Inferior parietal cortex (tissue), 1 donor: ENCODE data around the gene SNX10.

ENCODE experiments used
- DNase-seq: peaks from one replicate; pipeline ENCODE4 v3.0.0-alpha.2; 2016; ENCODE audit errors: extremely low spot score

Gene SNX10

DNA sequence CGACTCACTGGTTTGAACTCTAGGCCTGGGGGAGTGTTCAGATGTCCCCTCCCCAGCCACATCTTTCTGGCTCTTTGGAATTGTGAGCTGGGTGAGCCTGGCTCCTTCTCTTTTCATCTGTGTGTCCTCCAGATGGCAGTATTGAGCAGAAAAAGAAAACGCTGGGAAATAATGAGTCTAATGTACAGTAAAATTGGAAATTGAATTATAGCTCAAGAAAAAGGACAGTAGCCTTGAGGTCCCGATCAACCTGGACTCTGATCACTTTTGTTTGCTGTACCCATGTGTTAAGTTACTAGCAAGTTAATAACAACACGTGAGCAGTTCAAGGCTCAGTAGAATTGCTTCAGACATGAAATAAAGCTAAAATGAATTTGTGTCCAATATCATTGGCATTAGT is 77.9 kb downstream of the SNX10 start:
- DNase-seq = peak; percentile 88

DNA sequence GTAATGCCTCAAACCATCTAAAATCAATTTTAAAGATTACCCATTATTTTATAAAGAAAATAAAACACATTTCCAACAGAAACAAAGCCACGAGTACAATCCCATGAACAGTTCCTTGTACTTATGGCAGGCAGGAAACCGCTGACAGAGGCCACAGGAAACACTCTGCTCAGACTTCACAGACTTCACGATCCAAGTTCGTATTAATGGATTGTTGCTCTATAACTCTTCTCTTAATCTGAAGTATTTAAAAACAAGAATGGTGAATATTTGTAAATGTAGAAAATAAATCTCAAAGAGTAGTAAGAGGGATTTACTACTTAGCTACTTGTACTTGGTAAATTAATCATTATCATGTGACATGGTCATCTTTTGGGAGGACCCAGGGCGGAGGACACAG is 78.3 kb downstream of the SNX10 start:
- no peak for DNase-seq

DNA sequence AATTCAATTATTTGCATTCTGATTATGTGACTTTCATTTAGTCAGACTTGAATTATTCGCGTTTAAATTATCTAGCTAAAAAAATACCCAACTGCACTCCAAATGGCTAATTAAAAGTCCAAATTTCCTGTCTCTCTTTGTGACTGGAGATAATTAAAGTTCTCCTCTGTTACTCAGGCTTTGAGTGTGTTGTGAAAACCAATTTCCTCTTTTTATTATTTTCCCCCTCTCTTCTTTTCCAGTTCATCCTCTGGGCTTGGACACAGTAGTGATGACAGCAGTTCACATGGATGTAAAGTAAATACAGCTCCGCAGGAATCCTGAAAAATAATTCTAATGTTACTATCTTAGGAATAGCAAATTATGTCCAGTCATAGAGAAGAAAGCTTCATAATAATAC is 80.6 kb downstream of the SNX10 start:
- DNase-seq = no peak

DNA sequence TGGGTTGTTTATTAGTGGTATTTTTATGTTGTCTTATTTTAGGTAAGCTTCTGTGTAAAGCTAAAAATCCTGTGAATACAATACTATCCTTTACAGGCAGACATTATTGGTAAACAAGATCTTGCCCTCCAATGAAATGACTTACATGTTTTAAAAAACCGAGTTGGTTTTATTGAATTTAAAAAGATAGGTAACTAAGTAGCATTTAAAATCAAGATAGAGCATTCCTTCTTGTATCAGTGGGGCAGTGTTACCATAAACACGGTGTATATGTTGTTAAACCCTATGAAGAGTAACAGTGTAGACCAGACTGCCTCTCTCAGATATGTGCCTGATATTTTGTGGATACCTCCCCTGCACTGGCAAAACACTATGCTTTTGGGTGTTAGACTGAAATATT is 81.0 kb downstream of the SNX10 start:
- no peak for DNase-seq

DNA sequence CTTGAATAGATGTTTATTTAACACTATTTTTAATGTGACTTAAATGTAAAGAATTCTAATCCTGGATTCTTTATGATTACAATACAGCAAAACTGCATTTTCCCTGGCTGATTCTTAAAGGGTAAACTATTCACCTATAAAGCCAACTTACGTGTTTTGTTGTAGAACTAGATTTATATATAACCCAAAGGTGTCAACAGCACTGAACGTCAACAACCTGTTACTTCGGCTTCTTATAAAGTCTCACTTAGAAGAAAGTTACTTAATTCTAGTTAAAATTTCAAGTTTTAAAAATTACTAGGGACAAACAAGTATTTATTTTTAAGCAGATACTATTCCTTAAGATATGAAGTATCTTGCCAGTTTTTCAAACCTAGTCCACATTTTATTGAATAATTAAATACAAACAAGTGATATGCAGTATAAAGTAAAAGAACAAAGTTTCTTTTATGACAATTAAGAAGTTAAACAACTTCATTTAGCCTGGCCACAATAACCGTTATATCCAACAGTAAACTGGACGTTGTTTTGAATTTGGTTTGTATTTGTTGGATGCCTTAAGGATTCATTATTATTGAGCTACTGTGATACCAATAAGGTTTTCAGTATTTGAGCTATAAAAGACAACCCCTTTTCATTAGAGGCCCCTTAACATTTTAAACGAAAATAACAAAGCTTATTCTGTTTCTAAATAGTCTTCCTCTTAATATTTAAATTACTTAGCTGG is 83.1 kb downstream of the SNX10 start:
- no peak for DNase-seq

DNA sequence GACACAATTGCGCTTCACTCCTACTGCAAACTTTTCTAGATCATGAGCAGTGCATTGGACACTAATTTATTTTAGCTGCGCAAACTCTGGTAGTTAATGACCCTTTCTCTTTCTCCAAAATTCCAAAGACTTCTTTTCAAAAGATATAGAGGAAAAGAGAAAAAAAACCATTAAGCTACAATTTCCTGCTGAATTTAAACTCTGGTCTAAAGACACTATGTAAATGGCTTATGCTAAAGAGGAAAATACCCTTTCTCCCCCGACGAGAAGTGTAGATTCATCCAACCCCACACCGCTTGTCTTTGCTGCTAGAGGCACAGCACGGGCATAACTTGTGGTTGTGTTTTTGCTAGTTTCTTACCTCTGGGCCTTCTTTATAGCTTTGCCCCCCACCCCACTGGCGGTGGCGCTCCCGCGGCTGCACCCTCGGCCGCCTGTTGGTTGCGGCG is 84.1 kb downstream of the SNX10 start:
- DNase-seq = no peak

DNA sequence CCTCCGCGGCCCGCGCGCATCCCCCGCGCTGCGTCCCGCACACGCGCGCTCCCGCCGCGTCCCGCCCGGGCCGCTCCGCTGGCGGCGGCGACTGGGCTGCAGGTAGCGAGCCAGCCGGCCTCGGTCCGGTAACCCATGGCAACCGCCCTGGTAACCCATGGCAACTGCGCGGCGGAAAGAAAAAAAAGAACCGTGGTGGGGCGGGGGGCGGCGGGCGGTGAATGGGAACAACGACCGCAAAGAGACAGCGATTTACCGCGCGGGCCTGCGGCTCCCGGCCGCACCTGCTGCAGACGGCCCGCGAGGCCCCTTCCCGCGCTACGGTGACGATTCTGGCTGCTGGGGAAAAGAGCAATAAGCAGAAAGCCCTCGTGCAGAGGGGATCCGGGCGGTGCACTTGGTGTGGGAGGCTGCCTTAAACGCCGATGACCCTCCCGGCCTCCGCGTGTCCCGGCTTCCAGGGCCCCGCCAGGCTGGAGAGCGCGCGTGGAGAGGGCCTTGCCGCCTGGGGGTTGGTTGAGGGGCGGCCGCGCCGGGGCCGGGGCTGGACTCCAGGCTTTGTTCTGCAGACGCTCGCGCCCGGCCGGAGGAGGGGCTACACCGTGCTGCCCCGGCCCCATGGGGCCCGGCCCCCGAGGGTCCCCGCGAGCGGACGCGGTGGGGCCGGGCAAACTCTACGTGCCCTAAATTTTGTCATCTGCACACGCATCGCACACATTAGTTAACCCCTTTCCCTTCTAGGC is 84.7 kb downstream of the SNX10 start:
- DNase-seq = no peak

DNA sequence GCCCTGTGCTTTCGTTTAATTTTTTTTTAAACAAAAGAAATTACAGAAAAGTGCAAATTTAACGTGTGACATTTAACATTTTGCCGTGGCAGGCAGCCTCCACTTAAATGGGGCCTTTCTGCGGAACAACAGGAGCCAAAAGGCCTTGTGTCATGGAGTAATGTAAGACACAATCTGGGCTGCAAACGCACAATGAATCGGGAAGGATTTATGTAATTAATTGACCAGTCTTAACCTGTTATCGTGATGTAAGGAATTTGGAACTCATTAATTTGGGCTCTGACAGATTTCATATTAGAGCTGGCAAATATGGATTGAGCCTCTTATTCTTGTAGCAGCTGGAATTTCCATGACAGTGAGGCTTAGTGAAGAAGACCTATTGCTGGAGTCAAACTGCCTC is 86.4 kb downstream of the SNX10 start:
- DNase-seq = no peak

DNA sequence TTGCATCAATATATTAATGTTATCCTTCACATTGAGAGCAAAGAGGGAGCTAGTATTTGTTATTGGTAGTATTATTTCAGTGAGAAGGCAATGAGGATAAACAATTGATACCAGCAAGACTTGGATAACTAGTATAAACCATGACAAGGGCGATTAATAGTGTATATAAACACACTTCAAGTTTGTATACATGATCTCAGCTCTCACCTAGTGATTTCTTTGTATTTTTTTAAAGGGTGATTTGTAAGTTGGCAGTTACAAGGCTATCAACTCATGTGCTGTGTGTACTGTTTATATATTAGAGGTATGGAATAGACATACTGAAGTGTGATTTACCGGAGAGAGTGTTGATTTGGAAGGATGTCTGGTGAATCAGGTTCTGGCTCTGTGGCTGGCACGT is 88.0 kb downstream of the SNX10 start:
- DNase-seq = no peak

DNA sequence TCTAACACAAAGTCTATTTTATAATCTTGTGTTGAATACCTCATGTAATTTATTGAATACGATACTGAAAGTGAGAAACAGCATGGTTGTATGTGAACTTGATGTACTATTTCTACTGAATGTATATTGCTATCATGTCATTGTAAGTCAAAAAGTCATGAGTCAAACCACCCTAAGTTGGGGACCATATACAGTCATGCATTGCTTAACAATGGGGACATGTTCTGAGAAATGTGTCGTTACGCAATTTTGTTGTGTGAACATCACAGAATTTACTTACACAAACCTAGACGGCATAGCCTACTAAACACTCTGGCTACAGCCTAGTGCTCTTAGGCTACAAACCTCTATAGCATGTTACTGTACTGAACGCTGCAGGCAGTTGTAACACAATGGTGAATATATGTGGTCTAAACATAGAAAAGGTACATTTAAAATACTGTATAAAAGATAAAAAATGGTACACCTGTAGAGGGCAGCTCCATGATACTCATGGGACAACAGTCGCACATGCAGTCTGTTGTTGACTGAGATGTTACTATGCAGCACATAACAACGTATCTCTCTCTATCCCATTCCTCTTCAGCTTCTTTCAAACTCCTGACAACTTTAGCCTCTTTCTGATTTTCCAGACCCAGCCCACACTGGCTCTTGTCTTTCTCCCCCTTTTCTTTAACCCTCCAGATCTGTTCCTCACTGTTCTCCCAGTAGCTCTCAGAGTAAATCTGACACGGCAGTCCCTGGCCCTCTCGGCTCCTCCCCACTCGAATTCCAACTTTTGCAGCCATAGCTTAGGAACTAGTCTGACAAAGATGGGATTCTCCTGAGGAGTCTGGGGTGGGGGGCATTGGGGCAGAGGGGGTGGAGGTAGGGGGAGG is 90.1 kb downstream of the SNX10 start:
- DNase-seq = no peak

DNA sequence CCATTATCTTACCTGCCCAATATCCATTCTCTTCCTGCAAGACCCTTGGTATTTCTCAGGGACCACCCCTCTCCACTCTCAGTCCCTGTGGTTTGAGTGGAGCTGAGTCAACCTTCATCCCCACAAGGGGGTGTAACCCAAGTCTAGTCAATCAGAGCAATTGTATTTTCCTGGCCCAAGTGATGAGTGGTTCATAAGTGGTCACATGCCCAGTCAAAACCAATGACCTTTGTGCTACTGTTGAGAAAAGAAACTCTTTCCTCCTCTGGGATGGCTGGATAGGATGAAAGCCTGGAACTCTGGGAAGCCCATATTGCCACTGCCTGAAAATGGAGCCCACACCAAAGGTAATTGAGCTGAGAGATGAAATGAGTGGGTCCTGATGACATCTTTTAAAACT is 93.6 kb downstream of the SNX10 start:
- no peak for DNase-seq

DNA sequence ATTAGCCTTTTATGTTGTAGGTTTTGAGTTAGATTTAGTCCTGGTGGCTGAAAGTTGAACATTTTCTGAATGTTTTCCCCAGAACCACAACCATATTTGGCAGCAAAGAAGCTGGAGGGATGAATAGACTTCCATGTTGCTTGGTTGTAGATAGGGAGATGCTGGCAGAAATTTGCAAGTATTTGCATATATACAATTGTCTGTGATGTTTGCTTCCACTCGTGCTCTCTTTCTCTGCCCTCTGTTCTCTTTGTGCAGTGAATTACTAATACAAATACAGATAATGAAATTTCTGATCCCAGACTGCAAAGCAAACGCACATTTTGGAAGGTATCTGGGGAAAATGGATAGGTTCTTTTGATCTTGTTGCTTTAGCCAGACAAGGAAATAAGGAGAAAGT is 96.1 kb downstream of the SNX10 start:
- no peak for DNase-seq

DNA sequence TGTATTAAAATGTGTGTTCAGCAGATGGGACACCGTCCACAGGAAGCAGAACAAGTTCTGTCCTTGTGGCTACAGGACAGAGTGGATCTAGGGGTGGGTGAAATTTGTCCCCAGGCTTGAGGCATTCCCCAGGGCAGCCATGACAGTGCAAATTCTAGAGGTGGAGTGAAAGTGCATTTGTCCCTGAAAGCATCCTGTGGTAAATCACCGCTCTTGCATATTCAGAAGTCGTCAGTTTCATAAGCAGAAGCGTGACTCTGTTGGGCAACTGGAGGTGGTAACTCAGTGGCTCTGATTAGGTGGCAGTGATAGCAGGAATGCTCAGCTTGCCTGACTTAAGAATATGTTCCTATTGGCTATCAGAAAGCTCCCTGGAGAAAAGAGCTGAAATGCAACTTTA is 96.6 kb downstream of the SNX10 start:
- DNase-seq = no peak

DNA sequence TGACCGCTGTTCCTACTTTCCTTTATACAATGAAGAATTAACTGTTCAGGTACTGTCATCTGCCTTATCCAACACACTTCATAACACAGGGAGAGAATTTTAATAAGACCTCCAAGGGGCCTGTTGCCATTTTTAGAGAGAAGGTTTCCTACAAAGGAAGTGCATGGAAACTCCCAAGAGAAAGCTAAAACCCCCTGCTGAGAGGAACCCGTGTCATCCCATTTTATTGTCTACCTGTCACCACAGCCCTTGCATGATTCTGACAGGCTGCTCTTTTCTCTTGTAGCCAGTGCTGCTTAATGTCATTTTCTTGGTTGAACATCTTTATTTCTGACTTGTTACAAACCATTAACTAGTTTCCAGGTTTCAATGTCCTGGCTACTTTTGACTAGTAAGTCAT is 98.4 kb downstream of the SNX10 start:
- no peak for DNase-seq

DNA sequence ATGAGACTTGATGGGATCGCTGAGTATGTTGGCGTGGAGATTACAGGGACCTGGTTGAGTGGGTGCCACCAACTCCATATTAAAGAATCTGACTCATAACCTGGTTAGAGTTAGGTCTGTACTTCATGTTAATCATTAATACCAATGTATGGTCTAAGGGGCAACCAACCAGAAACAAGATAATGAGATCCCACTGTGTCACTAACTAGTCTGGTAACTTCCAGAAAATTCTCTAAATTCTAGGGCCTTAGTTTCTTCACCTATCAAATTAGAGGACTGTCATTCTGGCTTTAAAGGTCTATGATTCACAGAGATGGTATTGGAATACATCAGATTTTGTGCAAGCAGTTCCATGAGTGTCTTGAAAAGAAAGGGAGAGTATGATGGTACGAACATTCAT is 102.2 kb downstream of the SNX10 start:
- no peak for DNase-seq

DNA sequence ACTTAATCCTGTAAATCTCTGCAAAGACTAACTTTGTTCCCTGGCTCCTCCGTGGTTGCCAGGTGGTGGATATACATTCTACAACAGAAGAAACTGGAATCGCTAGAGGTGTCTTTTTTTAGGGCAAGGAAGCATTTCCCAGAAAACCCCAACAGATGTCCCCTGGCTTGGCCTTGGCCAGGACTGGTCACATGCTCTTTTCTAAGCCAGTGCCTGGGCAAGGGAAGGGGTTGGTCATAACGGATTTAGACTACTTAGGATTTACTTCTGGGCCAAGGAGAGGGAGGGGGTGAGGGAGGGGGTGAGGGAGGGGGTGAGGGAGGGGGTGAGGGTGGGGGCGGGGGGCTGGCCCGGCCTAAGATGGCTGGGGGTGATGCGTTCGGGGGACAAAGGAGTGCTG is 105.7 kb downstream of the SNX10 start:
- no peak for DNase-seq

DNA sequence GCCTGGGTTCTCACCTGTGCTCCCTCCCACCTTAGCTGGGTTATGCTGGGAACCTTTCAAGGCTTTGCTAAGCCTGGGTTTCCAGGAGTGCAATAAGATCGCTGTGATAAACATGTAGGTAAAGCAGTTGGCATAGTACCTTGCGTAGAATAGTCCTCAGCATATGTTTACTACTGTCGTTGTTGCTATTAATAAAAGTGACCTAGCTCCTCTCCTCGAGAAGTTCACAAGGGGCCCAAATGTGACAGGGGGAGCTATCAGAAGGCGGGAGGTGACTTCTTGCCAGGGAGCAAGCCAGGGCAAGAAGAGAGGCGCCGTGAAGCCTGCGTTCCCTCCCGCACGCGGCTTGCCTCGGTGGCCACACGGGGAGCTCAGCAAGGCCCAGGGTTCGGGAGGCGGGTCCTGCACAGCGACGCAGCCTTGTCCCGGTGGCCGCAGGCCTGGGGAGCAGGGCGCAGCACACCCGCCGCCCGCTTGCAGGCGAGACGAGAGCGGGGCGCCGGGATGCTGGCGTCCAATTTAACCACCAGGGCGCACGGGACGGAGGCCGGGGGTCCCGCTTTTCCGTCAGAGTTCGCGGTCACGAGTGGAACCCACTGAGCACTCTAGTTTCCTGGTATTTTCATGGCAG is 106.2 kb downstream of the SNX10 start:
- no peak for DNase-seq

DNA sequence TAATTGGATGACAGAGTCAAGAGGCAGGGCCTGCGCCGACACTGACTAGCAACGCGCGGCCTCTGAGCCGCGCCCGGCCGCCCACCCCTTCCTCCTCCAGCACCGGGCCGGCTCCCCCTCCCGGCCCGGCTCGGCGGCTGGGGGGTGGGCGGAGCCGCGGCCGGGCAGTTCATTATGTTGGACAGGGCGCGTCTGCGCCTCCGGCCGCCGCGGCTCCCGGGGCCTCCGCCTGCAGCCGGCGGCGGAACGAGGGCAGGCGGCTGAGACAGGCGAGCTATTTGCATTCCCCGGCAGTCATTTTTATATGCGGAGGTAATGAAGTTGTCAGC is 106.7 kb downstream of the SNX10 start:
- no peak for DNase-seq

DNA sequence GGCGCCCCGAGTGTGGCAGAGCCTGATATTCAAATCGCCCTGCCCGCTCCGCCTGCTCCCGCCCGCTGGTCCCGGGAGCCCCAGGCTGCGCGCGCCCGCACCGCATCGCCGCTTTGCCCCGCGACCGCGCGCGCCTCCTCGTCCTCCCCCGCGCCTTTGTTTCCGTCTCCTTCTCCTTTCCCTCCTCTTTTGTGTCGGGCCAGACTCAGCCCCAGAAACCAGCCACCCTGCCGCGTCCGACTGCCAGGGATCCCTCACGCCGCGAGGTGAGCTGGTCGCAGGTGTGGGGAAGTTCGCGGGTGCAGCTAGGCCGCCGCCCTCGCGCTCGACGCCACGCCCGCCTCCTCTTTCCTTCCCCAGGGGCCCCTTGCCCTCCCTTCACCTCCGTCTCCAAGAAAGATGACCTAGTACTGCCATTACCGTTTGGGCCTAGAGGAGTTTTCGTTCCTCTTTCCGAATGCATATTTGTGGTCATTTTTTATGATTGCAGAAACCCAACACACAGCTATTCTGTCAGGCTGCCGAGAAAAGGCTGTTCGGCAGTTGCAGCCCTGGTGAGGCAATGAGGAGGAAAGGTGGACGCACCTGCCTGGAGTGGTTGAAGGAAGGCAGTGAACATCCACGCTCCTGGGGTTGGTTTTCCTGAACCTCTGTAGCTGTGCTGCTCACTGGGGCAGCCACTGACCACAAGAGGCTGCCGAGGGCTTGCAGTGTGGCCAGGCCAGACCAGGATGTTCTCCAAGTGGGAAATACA is 107.3 kb downstream of the SNX10 start:
- DNase-seq = no peak

DNA sequence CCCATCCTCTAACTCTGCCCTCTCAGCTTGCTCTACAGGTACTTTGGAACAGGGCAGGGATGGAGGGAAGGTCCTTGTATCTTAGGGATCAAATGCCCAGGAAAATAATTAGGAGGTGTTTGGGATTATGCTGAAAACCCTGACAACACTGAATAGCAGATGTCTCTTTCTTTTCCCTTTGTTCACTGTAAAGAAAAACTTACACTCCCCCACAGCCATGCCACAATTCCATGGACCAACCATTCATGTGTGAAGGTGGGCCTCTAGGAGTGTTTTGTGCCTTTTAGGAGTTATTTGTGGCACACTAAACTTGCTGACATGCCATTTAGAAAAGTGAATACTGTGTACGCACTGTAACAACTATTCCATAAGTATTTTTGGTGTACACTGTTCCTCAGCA is 108.1 kb downstream of the SNX10 start:
- DNase-seq = no peak

DNA sequence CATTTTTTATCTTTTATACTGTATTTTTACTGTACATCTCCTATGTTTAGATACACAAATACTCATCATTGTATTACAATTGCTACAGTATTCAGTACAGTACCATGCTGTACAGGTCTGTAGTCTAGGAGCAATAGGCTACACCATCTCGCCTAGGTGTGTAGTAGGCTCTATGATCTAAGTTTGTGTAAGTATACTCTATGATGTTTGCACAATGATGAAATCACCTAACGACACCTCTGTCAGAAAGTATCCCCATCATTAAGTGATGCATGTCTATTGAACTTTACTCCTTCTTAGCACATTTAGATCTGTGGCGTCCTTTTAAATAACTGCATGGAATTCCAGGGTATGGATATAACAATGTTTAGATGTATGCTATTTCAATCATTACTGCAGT is 112.0 kb downstream of the SNX10 start:
- no peak for DNase-seq
